ENCODE results near the gene YLPM1. TPM values are rescaled to one million over a fixed set of nuclear protein-coding genes. Genes with fewer than 3 reads are reported as not detected.

The YLPM1 gene
- total RNA-seq, 1 donor = 39.7 TPM

- TF ChIP-seq CTCF (IDR thresholded peaks at IDR 0.05; ENCODE audit: insufficient read depth, low read length) = no peak
- DNase-seq (ENCODE audit: low read depth) = peak; percentile 76
- H3K4me3 ChIP-seq (ENCODE audit: low read depth, low read length) = no peak overlapping the region
Measured at GRCh38 chr14:74846968-74847665, 84.0 kb downstream of the YLPM1 start.

DNA sequence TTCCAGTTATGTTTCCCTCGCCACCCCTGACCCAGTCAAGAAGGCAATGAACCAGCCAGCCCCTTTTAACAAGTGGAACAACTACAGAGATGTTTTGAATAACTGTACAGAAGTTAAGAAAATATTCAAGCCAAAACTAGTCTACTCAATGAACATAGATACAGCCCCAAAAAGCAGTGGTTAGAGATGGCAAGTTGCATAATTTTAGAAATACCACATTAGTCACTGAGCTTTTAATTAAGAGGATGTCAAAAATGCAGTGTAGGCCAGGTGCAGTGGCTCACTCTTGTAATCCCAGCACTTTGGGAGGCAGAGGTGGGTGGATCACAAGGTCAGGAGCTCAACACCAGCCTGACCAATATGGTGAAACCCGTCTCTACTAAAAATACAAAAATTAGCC lies 85.7 kb downstream of the YLPM1 start:
- no peak for TF ChIP-seq CTCF (IDR thresholded peaks at IDR 0.05; ENCODE audit: insufficient read depth, low read length)
- DNase-seq (ENCODE audit: low read depth) = peak; percentile 52
- H3K4me3 ChIP-seq (ENCODE audit: low read depth, low read length) = no peak overlapping the region

DNA sequence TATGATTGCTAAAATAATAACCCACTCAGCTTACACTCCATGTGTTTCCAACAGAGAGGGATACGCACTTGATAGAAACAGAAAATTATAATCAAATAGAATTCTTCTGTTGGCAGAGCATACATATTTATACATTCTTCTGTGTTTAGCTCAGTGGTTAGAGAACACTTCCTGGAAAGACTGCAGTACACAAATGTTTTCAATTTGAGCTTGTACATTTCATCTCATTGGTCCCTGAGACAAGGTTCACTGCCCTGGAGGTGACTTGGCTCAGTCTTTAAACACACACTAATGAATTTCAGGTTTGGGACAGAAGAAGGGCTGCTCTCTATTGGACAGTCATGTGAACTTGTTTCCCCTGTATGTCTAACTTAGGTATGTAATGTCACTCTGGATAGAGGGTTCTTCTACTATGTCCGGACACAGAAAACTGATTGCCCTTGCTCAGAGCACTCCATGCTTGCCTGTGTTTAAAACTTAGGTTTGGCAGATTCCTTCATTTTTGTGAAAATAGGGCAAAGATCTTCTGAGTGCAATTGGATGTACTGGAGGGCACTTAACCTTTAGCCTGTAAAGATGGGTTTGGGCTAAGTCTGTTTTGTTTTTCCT lies 89.9 kb downstream of the YLPM1 start:
- no peak overlapping the region for H3K4me3 ChIP-seq (ENCODE audit: low read depth, low read length)
- TF ChIP-seq CTCF (IDR thresholded peaks at IDR 0.05; ENCODE audit: insufficient read depth, low read length) = no peak
- peak; percentile 86 for DNase-seq (ENCODE audit: low read depth)

- no peak for TF ChIP-seq CTCF (IDR thresholded peaks at IDR 0.05; ENCODE audit: insufficient read depth, low read length)
- H3K4me3 ChIP-seq (ENCODE audit: low read depth, low read length) = no peak overlapping the region
- DNase-seq (ENCODE audit: low read depth) = no peak
Measured at GRCh38 chr14:74853581-74853980, 90.5 kb downstream of the YLPM1 start.

DNA sequence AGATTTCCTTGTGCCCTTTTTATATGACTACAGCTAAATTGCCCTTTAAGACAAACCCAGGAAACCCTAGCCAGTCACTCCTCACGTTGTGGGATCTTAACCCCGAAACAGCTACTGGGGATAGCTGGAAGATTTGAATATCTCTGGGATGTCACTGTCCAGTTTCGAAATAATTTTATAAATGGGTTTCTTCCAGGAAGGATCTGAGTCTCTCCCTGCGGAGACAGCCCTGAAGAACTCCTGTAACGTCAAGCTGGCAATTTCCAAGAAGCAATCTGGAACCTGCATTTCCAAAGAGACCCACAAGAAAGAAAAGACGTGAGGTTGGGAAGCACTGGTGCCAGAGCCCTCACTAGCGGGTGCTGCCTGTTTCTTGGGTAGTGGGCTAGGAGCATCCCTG lies 91.9 kb downstream of the YLPM1 start:
- DNase-seq (ENCODE audit: low read depth) = no peak
- no peak for TF ChIP-seq CTCF (IDR thresholded peaks at IDR 0.05; ENCODE audit: insufficient read depth, low read length)

DNA sequence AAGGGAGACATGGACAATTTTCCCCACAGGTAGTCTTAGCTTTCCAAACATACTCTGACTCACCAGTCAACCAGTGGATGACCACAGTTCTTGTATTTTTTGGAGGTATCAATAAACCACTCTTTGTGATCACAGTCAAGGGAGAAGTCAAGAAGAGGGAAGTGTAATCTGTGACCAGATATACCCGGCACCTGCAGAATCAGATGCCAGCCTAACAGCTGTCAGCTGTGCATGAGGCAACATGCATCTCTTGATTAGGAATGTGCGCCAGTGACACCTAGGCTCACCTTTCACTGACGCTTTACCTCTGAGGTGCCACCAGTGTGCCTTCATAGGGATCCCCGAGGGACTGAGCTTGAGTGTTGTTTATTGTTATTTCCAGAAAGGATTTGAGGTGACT lies 92.8 kb downstream of the YLPM1 start:
- TF ChIP-seq CTCF (IDR thresholded peaks at IDR 0.05; ENCODE audit: insufficient read depth, low read length) = no peak
- DNase-seq (ENCODE audit: low read depth) = no peak

More for the DNA sequence above, 91.9 kb downstream of the YLPM1 start:
- H3K4me3 ChIP-seq (ENCODE audit: low read depth, low read length) = no peak overlapping the region

More for the DNA sequence above, 92.8 kb downstream of the YLPM1 start:
- H3K4me3 ChIP-seq (ENCODE audit: low read depth, low read length) = no peak overlapping the region
